ENCODE results near the gene COPZ1.

Gene COPZ1

GRCh38 chr12:54377007-54377406 is 52.1 kb downstream of the COPZ1 start:
- DNase-seq (ENCODE audit: low spot score), result no peak

- DNase-seq (ENCODE audit: low spot score), result no peak
Measured at GRCh38 chr12:54377797-54378515, 53.0 kb downstream of the COPZ1 start.

GRCh38 chr12:54378796-54379397 is 54.0 kb downstream of the COPZ1 start:
- DNase-seq (ENCODE audit: low spot score), result no peak

DNA sequence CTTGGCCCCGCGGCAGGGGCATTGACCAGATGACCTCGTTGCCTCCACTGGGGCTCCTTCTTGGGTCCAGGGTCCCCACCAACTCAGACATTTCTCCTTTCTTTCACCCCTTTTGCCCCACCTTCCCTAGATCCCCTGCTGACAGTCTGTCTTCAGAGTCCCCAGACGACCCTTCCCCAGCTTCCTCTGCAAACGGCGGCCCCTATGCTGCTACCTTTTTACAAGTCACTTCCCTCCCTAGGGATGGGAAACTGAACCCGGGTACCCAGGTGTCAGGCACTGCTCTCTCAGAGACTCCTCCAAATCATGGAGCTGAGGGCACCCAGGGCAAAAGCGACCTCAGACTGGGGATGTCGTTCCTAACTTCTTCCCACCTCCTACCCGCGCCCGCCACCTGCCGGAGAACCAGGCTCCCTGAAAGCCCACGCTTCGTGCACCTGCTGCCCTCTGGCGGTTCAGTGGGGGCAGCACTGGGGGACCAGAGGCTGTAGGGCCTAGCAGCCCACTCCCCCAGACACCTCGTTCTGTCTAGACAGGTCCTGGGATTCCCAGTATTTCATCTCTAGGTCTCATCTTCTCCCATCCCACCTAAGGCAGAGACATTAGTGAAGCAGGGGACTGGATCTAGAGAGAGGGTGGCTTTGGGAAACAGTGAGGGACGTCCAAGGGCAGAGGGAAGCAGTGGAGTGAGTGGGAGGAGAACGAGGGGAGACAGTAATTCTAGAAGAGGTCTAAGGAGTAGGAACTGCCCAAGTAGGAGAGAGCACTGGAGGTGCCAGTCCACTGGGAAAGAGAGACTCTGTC is 54.7 kb downstream of the COPZ1 start:
- peak; percentile 86 for DNase-seq (ENCODE audit: low spot score)

DNA sequence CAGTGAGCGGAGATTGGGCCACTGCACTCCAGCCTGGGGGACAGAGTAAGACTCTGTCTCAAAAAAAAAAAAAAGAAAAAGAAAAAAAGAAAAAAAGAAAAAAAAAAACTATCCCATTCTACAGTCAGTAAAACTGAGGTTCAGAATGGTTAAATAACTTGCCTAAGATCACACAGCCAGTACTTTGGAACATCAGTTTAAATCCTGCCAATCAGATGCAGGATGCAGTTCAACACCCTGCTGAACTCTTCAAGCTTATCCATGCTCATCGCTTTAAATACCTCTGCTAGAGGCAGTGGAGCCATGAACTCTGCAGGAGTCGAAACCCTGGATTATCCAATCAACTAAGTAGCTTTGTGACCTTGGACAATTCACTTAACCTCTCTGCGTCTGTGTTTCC is 56.2 kb downstream of the COPZ1 start:
- DNase-seq (ENCODE audit: low spot score), result no peak

- DNase-seq (ENCODE audit: low spot score), result no peak
Measured at GRCh38 chr12:54383041-54383609, 58.2 kb downstream of the COPZ1 start.

- DNase-seq (ENCODE audit: low spot score), result no peak
Measured at GRCh38 chr12:54384591-54385041, 59.7 kb downstream of the COPZ1 start, which contains the start of gene ZNF385A. Gene ZNF385A (minus strand): TSS chr12:54384733. CDS start chr12:54384514, 219 bp downstream.

GRCh38 chr12:54385251-54385914 is 60.5 kb downstream of the COPZ1 start:
- no peak for DNase-seq (ENCODE audit: low spot score)

DNA sequence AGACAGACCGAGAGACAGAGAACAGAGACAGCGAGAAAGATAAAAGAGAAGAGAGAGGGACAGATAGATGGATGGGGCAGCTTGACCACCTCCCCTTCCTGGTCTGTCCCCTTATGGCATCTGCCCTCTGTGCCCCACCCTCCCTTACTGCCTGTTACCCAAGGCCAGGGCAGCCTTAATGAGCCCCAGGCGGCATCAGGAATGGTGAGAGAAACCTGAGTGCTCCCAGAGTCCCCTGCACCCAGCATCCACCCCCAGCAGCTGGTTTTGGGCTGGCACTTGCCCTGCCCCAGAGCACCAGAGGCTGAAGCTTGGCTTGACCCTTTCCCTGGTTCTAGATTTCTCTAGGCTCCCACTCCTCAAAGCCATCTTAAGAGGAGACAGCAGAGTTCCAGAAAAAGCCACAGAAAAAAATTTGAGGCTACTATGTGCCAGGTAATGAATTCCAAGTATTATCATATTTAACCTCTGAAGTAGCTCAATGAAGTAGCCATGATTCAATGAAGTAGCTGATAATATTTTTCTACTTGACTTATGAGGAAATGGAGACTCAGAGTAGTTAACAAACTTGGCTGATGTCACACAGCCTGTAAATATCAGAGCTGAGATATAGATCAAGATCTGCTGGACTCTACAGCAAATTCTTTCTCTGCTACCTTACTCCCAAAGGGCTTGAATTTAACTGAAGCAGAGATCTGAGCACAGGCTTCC is 61.6 kb downstream of the COPZ1 start:
- DNase-seq (ENCODE audit: low spot score), result no peak

DNA sequence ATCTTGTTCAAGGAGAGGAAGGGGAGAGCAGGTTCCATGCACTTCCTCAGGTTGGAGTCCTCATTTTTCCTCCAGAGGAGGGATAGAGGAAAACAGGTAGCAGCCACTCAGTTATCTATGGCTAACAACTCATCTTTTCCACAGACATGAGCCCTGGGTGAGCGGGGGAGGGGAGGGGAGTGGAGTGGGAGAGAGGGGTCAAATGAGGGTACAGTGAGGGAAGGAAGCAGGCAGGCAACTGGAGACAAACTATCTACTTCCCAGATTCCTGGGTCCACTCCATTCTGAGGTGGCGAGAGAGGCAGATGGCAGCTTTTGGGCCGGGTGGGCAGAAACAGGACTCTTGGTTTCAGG is 62.2 kb downstream of the COPZ1 start:
- DNase-seq (ENCODE audit: low spot score), result no peak

DNA sequence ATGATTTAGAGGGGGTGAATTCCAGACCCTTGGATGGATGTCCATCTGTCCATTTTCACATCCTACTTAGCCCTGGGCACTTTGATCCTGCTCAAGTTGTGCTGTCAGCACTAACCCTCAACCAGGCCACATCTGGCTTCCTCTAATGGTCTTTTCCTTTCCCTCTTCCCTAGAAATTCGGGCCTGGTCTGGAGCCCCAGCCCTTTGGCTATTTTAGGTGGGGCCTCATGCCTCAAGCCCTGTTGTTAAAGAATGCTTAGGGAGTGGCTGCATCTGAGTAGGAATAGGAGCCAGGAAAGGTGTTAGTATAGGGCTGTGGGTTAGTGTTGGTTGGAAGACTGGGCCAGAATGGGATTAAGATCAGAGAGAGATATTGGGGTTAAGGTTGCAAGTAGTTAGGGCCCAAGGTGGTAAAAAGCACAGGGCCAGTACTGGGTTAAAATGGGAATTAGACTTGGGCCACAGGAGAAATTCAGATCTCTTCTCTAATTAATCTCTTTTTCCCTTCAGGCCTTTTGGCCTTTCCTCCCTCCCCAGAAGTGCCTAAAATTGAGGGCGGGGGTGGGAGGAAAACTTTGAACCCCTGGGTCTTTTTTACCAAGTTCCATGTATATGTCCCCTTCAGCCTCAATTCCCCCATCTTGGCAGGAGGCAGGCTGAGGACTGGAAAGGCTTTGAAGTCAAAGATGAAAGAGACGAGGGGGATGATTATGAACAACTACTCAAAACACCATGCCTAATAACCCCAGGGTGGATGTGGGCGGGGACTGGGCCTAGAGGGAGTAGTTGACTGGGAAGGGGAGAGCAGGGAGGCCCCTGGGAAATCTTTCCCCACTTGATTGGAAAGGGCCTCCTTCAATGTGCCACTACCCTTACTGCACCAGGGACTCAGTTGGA is 63.6 kb downstream of the COPZ1 start:
- no peak for DNase-seq (ENCODE audit: low spot score)

DNA sequence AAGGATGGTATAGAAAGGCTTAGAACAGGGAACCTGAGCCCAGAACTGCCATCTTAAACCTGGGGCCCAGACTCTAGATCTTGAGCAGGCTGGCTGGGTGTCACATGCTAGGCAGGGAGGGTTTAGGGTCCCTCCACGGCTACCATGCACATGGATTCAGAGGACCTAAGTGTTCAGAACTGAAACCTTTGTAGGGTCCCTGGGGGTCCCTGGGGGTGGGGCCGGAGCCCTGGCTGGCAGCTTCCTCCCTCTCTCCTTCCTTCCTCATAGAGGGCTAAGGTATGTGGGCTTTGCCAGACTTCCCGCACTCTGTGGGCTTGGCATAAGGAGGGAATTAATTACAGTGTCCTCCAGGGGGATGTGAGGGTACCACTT is 64.2 kb downstream of the COPZ1 start:
- DNase-seq (ENCODE audit: low spot score), result no peak

DNA sequence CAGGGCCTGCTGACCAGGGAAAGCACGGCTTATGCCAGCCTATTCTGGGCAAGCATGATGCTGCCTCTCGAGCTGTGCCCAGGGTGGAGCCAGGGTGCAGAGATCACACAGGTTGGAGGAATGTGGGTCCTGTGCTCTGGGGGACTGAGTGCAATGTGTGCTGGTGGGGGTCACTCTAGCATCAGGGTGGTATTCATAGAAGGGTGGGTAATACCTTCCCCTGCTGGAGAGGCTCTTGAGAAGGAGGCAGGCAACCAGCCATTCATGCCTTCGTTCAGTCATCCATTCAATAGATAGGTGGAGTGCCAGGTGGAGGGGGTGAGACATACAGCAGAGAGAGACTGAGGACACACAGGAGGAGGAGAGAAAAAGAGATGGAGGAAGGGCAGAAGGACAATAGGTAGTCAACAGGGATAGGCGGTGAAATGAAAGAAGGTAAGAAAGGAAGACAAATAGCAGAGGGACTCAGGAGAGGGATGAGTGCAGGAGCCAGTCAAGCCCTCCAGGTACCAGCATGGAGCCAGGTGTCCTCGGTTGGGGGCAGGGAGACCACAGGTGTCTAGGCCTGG is 64.8 kb downstream of the COPZ1 start:
- DNase-seq (ENCODE audit: low spot score), result no peak

DNA sequence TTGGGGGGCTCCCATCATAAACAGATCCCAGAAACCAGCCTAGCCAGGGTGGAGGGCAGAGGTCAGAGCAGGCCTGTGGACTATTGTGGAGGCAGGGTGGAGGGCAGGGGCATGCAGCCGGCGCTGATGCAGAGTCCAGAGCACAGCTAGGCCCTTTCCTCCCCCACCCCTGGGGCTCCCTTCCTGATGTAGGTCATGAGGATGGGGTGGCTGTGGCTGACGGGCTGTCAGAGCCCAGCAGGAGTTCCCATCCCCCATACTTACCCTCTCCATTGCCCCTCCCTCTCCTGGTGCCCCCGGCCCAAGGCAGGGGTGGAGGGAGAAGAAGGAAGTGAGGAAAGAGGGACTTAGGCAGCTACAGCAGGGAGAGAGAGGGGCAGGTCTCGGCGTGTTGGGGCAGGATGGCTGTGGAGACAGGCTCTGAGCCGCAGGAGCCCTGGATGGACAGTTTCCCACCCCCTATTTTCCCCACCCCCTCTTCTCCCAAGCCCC is 65.3 kb downstream of the COPZ1 start:
- no peak for DNase-seq (ENCODE audit: low spot score)

DNA sequence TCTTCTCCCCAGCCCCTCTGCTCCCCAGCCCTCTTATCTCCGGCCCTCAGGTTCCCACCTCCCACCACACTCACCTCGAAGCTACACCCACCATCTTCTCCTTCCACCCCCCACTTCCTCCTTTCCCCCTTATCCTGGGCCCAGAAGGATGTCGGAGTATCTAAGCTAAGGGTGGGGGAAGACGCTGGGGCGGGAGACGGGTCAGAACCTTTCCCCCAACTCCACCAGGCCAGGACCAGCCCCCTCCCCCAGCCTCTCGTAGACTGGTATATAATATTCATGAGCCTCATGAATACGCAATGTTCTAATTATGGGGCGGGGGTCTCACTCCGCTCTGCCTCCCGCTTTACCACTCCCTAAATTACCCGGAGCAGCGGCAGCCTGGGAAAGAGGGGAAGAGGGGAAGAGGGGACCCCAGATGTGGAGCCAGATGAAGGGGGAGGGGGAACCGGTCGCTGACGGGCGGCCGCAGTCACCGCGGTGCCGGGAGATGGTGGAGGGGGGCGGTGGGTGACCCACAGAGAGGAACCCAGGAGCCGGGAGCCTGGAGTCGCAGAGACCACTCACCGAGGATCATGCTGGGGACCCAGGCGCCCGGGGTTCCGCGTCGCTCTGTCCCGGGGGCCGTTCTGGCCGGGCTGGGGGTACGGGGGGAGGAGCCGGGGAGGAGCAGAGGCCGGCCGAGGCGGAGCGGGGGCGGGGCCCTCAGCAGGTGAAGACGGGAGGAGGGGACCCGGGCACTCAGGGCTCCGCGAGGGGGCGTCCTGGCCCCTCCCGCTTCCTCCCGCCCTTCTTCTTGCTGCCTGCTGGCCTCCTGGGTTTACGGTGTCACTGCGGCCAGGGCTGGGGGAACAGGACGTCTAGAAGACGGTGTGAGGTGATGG is 66.0 kb downstream of the COPZ1 start:
- peak; percentile 61 for DNase-seq (ENCODE audit: low spot score)

- DNase-seq (ENCODE audit: low spot score), result no peak
Measured at GRCh38 chr12:54392485-54393206, 67.7 kb downstream of the COPZ1 start.

DNA sequence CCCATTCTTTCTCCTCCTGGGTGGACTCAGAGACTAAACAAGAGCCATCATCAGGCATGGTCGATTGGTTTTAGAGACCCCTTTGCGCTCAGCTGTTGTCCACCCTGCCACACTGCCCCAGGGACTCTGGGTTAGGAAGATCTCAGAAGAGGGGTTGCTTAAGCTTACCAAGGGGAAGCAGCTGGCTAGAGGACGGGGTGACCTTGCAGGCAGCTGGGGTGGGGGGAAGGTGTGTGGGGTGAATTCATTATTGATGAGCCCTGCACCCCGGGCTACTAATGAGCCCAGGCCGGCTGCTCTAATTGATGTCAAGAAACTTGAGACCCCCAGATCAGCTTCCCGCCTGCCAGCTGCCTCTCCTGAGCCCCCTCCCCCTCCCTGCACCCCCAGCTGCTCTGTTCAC is 68.3 kb downstream of the COPZ1 start:
- DNase-seq (ENCODE audit: low spot score), result no peak

GRCh38 chr12:54393743-54394142 is 68.8 kb downstream of the COPZ1 start:
- DNase-seq (ENCODE audit: low spot score), result no peak
